ENCODE results near the gene HOMER1. TPM values are rescaled to one million over a fixed set of nuclear protein-coding genes. Genes with fewer than 3 reads are reported as not detected.

HOMER1 gene
- total RNA-seq, 2 donors from 2014 or later, result 2.1 to 15.8 TPM

GRCh38 chr5:79329453-79329852 lies 184.5 kb downstream of the HOMER1 start:
- DNase-seq (ENCODE audit: low spot score), result no peak
- Histone ChIP-seq H3K27me3 (replicated peaks; ENCODE audit: insufficient read depth) (no peaks in the 10 kb centered on the region), H3K36me3 (no peaks in the 10 kb centered on the region), H3K9me3 (no peaks in the 10 kb centered on the region), H3K4me1 (replicated peaks) (no peaks in the 10 kb centered on the region), H3K27ac (no peak overlapping the region), H3K4me3 (no peak overlapping the region)
- intact Hi-C loops (cut with DNase I), result no loop called here
- TF ChIP-seq POLR2AphosphoS5 (IDR thresholded peaks at IDR 0.05) (no peak), CTCF (IDR thresholded peaks at IDR 0.05) (no peak), POLR2A (IDR thresholded peaks at IDR 0.05) (no peak)
- WGBS, result 79% methylated on average over 4 of the region's 4 CpGs

Small RNAs within 50 kb of the gene (small RNA-seq; reads per million reads assigned to genes)
- gene RF00019, result 0 reads per million in 2 donors

Other genes with a start within 250 kb of the HOMER1 start
- 10 to 100 TPM; 30.6 to 65.2 TPM for gene TENT2, start 98.3 kb upstream of the HOMER1 start, total RNA-seq
- 10 to 100 TPM; 13.8 to 26.1 TPM for gene CMYA5, start 175.7 kb upstream of the HOMER1 start, total RNA-seq